GM19240 (cell line): Measurements from ENCODE around the gene PSMB8.
A peak's percentile ranks its signal among the peaks of the same experiment; 100 is the strongest.

ENCODE experiments used
- DNase-seq: peaks from one replicate; pipeline ENCODE4 v3.0.0; 2011; ENCODE audit warnings: low spot score; ENCODE audit not compliant: insufficient read length

Gene PSMB8

DNA sequence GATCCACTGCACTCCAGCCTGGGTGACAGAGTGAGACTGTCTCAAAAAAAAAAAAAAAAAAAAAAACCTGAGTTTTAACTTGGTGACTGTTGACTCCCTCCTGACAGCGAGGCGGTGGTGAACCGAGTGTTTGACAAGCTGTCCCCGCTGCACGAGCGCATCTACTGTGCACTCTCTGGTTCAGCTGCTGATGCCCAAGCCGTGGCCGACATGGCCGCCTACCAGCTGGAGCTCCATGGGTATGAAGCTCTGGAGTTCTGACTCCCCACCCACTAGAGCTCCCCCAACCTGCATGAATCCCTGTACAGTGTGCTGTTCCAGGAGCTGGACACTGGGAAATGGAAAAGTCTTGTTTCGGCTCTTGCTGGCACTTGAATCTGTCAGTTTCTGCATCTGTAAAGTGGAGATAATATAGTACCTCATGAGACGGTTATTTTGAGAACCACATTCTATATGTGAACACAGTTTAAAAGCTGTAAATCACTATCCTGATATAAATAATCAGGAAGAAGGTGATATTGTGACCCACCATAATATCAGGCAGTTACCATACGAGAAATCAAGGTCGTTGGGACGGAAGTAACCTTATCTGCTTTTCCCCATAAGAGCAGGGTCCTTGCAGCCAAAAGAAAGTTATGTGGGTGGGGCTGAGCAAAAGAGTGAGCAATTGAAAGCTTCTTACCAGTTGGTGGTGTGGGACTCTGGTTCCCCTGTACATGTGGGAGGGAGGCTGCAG is 13.5 kb upstream of the PSMB8 start:
- no peak for DNase-seq

DNA sequence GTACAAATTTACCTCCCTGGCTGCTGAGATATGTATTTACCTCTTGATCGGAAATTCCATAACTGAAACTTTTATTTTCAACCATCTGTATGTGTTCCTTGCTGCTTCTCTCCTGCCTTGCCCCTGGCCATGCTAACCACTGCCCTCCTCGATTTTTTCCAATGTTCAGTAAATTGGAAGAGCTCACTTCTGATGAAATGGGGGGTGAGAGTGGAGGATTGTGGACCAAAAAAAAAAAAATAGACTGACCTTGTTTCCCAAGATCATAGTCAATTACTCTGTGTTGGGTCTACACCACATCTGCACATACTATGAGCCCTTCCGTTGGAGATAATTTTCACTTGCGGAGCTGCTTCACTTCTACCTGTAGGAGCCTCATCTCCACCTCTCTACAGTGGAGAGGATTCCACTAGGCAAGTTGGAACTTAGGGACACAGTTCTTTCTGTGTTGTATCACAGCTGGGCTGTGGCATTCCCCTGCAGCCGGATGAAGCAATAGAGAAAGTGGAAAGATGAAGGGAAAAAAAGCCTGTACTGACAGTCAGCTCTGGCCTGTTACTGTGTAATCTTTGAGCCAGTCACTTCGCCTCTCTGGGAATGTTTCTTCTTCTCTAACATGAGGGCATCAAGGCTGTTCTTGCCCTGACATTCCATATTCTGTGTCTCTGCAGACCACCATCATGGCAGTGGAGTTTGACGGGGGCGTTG is 11.8 kb upstream of the PSMB8 start:
- DNase-seq = no peak

DNA sequence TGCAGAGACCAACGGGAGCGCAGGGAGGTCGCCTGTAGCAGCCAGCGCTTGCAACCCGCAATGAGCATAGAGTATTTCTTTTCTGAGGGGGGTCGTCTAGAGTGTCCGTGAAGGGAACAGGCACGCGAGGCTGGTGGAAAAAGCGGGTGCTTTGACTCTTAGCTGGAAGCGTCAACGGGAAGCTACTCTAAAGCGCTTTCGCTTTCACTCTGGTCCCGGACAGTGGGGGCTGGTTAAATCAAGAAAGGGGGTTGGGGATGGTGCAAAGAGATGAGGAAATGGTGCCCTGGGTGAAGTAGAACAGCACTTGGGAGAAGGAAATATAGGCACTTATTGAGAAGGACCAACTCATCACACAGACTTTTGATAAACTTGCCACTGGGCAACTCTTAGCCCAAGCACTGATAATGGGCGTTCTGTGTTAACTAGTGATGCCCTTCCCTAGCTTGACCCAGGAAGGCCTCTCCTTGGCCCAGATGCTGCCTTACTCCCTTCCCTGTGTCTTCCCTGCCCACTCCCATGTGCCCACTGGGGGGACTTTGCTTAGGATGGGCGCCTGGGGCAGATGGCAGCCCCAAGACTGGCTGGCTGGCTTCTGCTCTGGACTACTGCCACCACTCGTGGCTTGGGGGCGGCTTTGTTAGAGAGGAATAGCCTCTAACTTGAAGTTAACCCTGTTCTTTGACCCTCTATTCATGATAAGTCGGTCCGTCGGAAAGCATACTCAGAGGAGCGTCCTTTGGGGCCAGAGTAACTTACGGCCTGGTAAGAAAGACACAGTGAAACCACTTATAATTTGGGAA is 10.7 kb upstream of the PSMB8 start:
- no peak for DNase-seq

DNA sequence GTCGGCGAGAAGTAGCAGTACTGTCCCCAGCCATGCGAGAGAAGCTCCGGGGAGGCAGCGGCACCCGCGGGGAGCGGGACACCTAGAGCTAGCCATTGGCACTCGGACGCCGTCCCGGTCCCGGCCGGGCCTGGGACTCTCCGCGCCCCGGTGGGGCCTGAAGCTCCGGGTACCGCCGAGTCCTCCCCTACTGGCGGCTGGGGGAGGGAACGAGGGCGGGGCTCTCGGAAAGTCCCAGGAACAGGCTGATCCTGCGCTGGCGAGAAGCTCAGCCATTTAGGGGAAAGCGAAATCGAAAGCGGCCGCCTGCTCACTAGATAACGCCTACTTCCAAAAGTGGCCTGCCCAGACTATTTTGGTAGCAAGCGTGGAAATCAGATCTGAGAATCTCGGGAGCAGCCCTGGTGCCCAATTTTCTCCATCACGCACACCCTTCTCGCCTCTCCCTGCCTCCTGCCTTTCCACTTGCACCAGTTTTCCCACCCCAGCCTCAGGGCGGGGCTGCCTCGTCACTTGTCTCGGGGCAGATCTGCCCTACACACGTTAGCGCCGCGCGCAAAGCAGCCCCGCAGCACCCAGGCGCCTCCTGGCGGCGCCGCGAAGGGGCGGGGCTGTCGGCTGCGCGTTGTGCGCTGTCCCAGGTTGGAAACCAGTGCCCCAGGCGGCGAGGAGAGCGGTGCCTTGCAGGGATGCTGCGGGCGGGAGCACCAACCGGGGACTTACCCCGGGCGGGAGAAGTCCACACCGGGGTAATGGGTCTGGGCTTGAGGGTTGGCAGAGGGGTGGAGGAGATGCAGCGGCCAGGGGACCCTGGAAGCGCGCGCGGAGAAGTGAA is 9.9 kb upstream of the PSMB8 start, which contains the start of the genes PSMB9 and TAP1:
Gene PSMB9 (plus strand): TSS at position 652 of the 835 bp plus-strand sequence. CDS start 38 bp downstream, at position 690.
Gene TAP1 (minus strand): TSS at position 164 of the 835 bp plus-strand sequence. CDS start 68 bp downstream, at position 96.
- DNase-seq = peak; percentile 57

DNA sequence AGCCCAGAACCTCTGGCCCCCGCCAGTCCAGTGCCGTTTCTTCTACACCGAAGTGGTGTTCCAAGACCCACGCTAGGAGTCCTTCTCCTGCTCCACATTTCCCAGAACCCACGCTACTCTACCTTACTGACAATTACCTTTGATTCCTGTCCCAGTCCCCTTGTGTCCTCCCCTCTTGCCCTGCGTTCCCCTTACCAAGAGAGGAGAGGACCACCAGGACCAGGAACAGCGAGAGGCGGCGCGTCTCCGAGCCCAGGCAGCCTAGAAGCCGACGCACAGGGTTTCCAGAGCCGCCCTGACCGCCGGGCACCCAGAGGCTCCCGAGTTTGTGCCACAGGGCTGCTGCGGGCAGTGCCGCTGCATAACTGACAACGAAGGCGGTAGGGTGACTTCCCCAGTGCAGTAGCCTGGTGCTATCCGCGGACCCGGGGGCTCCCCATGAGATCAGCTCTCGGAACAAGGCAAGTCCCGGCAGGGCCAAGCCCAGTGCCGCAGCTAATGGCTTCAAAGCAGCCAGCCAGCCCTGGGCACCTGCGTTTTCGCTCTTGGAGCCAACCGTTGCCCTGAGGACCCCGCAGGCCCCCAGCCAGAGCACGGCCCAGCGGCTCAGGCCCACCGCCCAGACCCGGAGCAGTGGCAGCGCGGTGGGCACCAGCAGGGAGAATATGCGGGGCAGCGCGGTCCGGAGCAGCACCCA is 9.1 kb upstream of the PSMB8 start:
- DNase-seq = no peak

DNA sequence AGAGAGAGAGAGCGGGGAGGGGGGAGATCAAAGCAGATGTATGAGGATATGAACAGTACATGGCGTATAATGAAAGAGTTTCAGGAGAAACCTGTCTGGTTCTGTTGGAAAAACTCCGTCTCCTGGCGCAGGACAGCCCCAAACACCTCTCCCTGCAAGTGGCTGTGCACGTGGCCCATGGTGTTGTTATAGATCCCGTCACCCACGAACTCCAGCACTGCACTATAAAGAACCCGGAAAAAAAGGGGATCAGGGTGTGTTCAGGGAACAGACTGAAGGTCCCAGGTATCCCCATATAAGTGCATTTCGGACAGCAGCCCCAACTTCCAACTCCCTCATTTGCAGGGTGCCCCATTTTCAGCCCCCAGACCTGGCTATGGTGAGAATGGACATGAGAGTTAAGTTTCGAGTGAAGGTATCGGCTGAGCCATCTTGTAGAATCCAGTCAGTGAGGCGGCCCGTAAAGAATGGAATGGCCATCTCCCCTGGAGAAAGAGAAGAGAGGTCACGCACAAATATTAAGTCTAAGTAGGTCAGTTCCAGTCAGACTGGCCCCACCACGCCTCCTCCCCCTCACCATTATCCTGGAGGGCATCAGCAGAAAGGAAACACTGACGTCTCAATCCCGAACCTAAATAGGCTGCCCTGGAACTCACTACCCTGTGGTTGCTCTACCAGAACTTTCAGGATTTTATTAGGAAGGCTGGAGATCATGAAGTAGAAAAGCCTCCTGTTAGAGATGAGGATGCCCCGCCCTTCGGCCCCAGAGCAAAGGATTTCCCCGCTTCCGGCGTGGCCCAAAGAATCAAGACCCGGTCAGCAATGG is 8.4 kb upstream of the PSMB8 start:
- no peak for DNase-seq

DNA sequence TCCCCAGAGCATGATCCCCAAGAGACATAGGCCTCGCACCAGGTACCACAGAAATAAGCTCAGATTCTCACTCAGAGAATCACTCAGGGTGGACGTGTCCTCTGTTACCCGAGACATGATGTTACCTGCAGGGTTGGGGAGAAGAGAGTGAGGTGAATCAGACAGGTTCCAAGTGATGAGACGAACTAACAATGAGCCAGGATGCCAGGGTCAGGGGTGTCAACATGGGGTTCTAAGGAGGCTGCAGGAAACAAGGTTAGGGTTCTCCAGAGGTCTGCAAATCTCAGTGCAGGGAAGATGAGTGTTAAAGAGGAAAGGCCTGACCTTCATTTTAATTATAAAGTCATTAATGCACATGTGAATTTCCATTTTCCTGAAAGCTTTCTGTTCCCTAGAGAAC is 7.2 kb upstream of the PSMB8 start:
- no peak for DNase-seq

DNA sequence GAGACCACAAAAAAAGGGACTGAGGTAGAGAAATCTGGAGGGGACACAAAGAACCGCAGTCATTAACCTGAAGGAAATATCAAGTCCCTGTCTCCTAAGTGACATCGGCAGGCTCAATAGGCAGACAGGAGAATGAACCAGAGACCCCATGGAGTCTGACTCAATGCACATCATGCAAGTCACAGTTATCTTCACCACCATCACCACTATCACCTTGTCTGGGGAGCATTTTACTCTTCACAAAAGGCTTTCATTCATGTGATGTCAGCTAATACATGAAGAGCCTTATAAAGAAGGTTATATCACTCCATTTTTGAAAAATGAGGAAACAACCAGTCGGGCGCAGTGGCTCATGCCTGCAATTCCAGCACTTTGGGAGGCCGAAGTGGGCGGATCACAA is 5.3 kb upstream of the PSMB8 start:
- DNase-seq = no peak

DNA sequence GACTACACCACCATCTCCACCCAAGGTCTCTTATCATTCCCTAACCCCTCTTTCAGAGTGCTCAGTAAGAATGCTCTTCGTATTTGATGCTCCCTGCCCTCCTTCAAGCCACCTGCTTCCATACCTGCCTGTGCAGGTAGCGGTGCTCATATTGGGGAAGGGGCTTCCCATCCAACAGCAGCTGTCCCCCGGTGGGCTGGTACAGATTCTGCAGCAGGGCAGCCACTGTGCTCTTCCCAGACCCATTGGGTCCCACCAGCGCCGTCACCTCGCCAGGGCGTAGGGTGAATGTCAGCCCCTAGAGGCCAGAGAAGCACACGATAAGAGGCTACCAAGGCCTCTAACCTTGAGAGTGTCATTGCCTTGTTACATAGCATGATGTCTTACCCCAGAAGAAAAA is 3.9 kb upstream of the PSMB8 start:
- no peak for DNase-seq

DNA sequence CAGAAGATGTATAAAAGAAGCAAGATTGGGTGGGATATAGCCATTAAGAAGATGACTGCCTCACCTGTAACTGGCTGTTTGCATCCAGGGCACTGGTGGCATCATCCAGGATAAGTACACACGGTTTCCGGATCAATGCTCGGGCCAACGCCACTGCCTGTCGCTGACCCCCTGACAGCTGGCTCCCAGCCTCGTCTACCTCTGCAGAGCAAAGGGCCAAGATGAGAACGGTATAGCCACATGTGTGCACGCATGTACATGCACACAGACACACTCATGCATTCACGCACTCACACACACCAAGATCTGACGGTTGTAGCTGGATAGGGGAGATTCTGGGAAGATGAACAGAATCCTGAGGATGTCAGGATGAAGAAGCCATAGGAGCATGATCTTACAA is 3.2 kb upstream of the PSMB8 start:
- no peak for DNase-seq

DNA sequence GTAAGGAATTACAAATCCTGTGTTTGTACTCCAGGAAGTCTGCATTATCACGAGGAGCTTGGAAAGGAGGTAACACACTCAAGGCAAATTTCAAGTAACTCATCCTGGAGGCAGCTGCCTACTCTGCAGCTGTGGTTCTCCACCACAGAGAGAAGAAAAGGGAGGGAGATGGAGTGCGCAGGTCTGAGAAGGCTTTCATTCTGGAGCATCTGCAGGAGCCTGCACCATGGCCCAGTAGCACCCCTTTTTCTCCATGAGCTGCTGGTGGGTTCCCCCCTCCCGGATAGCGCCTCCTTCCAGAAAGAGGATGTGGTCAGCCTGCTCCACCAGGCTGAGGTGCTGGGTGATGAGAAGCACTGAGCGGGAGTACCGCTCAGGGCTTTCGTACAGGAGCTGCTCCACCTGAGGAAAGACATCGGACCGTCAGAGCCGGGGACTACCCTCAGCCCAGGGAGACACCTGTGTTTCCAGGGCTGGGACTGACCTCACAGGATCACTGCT is 1.6 kb upstream of the PSMB8 start:
- no peak for DNase-seq

DNA sequence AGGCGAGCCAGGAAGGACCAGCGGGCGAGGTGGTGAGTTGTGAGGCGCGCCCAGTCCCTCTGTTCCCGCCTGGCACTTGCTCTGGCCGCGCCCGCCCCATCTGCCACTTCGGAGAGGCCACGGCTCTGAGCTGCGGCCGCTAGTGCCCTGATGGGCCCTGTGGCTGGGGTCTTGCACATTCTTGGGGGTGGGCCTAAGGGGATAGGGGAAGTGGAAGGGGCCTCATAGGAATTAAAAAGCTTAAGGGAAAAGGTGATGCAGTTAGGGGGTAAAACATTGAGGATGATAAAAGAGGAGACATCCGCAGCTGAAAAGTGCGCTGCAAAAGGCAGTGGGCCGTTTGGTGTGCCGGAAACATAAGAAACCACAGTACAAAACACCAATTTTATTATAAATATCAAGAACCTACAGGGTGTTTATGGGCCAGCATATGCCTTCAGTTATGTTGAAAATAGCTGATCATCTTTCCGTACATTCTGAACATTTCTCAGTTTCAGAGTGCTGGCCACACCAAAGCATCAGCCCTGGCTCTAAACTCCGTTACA is 1.1 kb upstream of the PSMB8 start:
- DNase-seq = no peak

DNA sequence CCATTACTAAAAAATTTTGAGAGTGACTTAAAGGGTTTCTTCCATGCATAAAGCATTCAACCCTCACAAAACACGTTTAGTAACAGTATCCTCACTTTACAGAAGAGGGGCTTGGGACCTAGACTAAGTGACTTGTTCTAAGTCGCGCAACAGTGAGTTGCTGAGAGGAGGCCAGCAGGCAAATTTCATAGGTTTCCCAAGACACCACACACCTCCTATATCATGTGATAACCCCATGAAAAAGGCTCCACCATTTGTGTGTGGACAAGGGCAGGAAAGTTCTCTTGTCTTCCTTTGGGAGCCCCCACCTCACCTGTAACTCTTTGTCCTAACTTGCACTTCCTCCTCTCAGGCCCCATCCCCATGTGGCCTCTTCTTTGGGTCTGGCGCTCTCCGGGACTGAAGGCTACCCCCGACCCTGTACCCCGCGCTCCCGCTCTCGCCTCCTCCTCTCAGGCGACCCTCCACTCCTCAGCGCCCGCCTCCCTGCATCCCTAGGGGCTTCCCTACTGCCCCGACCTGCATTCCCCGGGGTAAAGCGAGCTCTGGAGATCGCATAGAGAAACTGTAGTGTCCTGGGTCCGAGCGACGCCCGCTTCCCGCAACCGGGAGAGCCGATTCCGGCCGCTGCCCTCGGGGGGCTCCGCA is 392 bp downstream of the PSMB8 start:
- DNase-seq = no peak

DNA sequence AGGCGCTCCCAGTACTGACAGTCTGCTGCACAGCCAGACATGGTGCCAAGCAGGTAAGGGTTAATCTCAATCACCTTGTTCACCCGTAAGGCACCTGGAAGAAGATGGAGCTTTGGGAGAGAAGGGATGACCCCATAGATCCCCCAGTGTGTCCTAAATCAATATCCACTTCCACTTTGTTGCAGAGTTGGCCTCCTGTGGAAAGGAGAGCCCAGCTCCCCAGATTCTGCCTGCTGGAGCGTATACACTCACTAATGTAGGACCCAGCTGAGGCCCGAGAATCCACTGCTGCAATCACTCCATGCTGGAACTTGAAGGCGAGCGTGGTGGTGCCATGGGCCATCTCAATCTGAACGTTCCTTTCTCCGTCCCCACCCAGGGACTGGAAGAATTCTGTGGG is 1.2 kb downstream of the PSMB8 start:
- no peak for DNase-seq

DNA sequence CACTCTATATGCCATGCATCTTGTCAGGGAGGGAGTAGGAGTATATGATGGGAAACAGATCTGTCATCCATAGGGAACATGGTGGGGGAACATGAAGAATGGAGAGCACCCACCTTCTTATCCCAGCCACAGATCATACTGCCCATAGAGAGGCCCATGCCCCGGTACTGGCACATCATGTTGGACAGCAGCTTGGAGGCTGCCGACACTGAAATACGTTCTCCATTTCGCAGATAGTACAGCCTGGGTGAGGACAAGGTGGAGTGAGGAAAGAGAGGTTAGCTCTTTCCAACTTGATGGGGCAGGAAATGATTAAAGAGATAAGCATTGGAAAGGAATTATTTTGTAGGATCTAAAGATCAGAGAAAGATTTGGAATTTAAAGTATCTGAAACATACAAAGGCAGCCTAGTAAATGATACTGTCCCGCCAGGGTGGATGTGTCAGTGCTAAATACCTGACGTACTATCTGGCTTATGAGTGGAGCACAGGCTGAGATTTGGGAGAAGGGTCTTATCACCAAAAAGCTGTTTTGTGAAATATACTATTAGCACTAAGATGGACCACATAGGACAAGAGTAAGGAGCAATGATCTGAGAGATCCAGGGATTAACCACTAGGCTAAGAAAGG is 1.7 kb downstream of the PSMB8 start:
- no peak for DNase-seq

DNA sequence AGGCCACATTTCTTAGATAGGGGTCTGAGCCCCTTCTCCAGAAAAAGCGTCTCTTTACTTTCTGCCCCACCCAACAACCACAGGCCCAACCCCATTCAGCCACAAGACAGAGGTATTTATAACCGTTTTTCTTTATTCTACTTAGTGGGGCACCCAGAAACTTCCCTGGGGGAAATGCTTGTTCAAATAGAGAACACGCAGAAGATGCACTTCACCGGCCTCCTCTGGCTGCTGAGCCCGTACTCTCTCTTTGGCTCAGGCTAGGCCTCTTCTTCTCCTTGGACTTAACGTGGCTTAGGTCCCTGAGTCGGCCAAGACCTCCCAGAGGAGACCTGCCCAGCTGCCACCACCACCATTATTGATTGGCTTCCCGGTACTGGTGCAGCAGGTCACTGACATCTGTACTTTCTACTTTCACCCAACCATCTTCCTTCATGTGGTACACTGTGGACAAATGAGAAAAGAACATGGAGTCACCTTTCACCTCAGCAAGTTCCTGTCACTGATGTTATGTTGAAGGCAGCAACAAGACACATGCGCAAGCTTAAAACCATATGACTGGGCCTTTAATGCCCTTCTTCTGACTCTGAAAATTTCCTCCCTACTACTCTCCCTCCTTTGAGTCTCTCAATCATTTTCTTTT is 3.1 kb downstream of the PSMB8 start:
- DNase-seq = no peak

DNA sequence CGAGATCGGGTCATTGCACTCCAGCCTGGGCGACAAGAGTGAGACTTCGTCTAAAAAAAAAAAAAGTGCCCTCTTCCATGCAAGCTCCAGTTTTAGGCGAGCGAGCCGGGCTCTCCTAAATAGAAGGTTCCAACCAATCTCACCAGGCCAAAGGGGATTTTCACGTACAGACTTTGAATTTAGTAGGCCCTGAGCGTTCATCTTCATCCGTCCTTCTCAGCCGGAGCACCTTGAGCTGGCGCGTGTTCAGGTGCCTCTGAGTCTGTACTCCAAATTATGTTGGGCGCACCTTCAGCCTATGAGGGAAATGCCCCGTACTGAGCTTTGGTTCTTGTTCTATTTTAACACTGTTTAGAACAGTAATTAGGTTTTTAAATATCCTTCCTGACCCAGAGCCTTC is 4.5 kb downstream of the PSMB8 start:
- DNase-seq = no peak
